GM19438 (cell line): ENCODE data around the gene CHRM1.

Experiments used
- ATAC-seq: cut with Tn5 transposase; IDR thresholded peaks from one replicate; pipeline ENCODE4 v1.9.1; 2021; ENCODE audit warnings: low read depth; ENCODE audit not compliant: unreplicated experiment

CHRM1 gene

DNA sequence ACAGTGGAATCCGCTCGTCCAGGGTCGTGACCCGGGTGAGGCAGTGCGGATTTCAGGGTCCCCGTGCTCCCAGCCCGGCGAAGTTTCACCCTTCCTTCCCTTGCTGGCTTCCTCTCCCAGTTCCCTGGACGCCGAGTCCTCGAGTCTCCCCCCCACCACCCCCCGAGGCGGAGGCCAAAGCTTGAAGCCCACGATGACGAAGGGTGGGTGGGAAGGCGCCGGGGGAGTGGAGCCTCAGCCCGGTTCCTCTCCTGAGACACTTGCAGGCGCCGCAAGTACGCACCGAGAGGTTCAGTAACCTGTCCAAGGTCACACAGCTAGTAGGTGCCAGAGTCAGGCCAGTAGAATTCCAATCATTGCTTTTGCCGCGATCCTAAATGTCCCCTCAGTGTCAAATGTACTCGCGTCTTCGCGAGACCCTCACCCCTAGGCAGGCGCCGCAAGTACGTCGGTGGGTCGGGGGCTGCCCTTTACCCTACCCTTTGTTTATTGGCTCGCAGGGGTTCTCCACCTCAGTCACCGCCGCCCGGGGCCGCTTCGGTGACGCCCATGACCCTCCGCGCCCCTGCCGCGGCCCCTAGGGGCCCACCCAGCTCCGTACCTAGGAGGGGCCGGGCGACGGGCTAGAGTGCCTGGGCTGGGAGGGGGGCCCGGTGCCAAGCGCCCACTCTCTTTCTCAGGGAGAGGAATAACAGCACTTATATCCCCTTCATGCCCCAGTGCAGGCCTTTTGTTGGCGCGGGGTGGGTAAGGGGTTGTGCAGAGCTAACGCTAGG lies 5.7 kb upstream of the CHRM1 start:
- ATAC-seq = no peak

GRCh38 chr11:62925745-62926679 lies 4.8 kb upstream of the CHRM1 start:
- ATAC-seq = no peak

DNA sequence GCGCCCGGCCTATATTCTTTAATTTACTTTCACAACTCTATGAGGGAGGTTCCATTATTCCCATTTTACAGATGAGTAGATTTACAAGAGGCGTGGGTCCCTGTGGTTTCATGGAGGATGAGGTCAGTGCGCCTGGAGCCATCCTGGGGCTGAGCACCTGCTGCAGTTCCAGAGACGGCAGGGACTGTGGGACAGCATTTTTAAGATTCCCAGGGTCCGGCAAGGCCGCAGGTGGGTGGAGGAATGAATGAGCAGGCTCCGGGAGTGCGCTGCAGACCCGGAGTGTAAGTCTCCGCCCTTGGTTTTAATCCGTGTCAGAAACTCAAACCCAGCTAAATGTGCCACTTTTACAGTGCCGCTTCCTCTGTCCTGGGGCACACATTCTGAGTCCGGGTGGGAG lies 4.1 kb upstream of the CHRM1 start:
- no peak for ATAC-seq

DNA sequence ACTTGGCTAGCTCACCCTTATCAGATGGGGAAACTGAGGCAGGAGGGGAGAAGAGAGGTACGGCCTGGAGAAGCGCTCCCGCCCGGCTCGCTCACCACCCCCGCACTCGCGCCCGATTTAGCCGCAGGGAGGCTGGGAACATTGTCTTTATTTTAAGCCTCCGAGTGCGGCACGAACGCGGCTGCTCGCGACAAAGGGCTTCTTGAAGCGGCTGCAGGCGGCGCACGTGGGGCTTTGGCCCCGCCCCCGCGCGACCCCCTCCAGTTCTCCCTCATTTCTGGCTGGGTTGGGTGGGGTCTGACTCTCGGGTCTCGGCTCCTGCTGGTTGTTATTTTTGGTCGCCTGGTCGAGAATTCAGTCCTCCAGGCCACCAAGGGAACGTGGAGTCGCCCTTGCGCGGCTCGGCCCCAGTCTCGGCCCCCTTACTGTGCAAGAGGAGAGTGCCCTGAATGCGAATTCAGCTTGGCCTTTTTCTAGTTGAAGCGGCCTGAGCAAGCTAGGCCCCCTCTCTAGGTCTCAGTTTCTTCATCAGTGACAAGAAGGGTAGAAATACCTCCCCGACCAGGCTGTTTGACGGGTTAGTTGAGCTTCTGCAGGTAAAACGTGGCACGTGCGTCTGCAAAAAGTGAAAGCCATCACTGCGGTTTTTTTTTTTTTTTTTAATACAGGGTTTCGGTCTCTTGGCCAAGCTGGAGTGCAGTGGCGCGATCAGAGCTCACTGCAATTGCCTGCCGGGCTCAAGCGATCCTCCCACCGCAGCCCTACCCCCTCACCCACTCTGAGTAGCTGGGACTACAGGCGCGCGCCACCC lies 2.6 kb upstream of the CHRM1 start:
- no peak for ATAC-seq

GRCh38 chr11:62922653-62923431 lies 1.7 kb upstream of the CHRM1 start:
- no peak for ATAC-seq

DNA sequence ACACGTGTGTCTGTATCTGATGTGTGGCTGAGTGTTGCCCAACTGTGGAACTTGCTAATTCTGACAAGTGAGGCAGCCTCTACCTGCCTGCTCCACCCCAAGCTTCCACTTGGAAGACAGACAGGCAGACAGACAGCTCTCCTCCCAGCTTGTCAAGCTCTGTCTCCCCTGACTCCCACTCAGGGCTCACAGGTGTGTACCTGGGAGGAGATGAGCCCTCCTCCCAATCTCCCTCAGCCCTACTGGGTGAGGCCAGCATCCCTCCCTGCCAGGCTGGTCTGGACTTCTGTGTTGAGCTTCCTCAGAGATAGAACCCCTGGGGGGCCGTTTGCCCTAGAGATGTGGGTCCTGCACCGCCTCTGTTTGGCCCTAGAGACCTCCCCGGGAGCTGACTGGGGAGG lies 1.0 kb upstream of the CHRM1 start:
- ATAC-seq = no peak

- ATAC-seq = no peak
These were observed 518 bp upstream of the CHRM1 start for GRCh38 chr11:62921573-62922188.

GRCh38 chr11:62919898-62920640 lies 1.1 kb downstream of the CHRM1 start:
- ATAC-seq = no peak

DNA sequence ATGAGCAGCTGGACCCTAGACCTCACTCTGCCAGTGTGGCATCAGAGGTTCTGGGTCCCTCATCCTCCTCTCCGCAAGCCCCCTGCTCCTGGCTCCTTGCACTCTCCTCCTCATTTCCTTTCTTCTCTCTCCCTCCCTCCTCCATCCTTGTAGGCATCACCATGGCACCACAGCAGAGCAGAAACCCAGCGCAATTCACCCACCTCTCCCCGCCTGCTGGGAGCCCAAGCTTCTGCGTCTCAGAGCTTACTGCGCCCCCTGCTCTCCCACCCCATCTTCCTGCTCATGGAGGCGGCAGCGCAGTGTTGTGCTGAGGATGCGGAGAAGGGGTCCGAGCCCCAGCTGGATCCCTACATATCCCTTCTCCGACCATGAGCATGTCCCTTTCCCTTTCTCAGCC lies 1.7 kb downstream of the CHRM1 start:
- ATAC-seq = no peak

DNA sequence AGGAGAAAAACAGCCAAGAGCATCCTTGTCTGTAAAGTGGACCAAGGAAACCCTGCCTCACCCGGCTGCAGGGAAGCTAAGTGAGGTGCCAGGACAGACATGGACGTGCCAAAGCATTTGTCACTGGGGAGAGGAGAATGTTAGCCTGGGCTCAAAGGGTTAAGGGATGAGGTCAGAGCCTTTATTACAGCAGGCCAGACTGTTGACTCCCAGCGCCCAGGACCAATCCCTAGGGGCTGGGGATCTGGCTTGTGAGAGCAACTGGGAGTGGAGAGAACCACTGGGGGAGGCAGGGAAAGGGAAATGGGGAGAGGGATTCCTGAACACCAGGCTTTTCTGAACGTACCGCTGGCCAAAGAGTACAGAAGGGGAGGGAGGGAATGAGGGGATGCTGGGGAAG lies 2.6 kb downstream of the CHRM1 start:
- ATAC-seq = no peak

GRCh38 chr11:62917906-62918502 lies 3.2 kb downstream of the CHRM1 start:
- ATAC-seq = no peak

DNA sequence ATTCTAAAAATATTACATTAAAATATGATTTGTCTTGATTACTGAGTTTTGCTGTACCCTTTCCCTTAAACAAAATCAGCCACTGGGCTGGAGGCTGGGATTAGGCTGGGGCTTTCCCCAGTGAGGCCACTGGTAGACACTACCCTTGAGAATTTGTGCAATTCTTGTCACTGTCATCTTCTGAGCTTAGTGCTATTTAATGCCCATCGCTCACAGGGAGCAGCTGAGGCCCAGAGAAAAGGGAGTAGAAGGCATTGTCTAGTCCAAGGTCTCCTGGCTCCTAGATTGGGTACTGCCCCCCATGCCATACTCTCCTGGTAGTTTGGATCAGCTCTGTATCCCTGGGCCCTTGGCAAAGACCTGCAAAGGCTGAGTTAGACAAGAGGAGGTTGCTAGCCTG lies 6.7 kb downstream of the CHRM1 start:
- ATAC-seq = no peak

- no peak for ATAC-seq
These were observed 8.9 kb downstream of the CHRM1 start for GRCh38 chr11:62912268-62912667.

DNA sequence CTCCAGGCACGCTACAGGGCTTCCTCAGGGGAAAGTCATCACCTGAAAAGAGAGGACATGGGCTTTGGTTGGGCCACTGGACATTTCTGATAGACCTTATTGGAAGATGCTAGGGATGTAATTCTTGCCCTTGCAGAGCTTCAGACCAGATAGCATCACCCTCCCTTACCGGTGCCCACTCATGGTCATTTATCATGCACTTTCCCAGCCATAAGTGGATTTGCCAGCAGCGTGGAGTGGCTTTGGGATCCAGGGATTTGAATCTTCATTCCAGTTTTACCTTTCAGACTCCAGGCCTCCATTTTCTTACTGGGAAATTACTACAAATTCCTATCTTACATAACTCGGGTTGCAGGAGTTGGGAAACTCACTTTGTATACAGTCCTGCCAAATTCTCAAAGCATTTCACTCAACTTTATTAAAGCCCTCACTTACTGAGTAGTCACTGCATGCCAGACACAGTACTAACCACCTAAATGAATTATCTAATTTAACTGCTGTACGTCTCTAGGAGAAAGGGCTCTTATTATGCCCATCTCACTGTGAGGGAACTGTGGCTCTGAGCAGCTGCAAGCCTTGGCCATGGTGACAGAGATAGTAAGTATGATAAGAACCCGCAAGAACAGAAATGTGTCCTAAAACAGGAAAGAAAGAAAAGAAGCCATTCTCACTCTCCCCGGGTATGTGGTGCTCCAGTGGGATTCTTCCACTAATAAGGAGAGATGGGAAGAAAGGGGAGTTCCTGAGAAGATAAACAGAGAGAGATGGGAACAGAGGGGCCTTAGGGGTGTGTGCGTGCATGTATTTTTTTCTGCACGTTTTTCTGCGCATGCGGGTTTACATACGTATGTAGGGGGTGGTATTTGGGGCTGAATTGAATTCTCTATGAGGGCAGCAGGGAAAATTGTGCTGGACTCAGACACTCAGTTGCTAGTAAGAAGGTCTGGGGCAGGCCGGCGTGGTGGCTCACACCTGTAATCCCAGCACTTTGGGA lies 9.7 kb downstream of the CHRM1 start:
- ATAC-seq = no peak

GRCh38 chr11:62910141-62910882 lies 10.9 kb downstream of the CHRM1 start:
- ATAC-seq = no peak

DNA sequence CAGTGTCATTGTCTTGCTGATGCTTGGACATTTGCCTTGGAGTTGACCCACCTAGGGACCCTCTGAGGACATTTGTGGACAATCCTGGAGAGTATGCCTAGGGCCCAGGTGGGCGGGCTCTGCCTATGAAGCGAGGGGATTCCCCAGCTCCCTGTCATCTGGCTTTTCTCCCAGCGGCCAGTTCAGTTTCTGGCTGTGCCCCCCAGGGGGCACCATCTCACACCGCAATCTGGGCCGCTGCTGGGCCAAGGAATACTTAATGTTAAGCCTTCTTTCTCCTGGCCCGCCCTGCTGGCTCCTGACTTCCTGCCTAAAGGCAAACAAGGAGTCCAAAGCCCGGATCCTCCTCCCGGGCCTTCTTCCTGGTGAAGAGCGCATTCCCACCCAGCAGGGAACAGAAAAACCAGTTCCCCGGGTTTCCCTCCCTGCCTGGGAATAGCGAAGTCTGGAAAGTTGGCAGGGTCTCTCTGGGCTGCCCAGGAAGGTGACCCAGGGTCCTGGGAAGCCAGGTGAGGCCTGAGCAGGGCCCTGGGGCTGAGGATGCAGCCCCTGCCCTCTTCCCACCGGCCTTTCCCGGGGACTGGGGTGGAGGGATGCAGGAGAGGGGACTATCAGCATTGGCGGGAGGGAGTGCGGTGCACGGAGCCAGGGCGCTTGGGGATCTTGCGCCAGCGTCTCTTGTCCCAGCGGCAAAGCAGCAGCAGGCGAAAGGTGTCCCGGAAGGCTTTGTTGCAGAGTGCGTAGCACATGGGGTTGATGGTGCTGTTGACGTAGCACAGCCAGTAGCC lies 11.9 kb downstream of the CHRM1 start:
- no peak for ATAC-seq
